ENCODE results near the gene KRI1.

DNA sequence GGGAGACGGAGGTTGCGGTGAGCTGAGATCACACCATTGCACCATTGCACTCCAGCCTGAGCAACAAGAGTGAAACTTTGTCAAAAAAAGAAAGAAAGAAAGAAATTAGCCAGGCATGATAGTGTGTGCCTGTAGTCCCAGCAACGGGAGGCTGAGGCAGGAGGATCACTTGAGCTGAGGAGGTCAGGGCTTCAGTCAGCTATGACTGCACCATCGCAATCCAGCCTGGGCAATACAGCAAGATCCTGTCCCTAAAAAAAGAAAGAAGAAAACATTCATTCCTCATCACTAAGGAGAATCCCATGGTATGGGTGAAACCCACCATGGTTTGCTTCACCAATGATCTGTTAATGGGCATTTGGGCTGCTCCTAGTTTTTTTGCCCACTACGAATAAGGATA, 34.3 kb upstream of the KRI1 start:
- TF ChIP-seq GATA2 (IDR thresholded peaks at IDR 0.05; ENCODE audit: low read depth, low read length), result no peak
- no peak for TF ChIP-seq GATA3 (IDR thresholded peaks at IDR 0.05; ENCODE audit: low read depth, low read length)
